Activated CD4-positive, CD25-positive, alpha-beta regulatory T cell treated with anti-CD3 and anti-CD28 coated beads, Interleukin-2, amount 50 U/mL, for 24 hours (primary cell): ENCODE data around the gene CLBA1.

Source experiments
- ATAC-seq, 2 donors: fragments of 150-1000 bp; cut with Tn5 transposase; one replicate each; pipeline ENCODE4 v1.10.0; 2021; ENCODE audit warnings: mild to moderate bottlenecking in 1 of 2, moderate library complexity in 1 of 2

Gene CLBA1

DNA sequence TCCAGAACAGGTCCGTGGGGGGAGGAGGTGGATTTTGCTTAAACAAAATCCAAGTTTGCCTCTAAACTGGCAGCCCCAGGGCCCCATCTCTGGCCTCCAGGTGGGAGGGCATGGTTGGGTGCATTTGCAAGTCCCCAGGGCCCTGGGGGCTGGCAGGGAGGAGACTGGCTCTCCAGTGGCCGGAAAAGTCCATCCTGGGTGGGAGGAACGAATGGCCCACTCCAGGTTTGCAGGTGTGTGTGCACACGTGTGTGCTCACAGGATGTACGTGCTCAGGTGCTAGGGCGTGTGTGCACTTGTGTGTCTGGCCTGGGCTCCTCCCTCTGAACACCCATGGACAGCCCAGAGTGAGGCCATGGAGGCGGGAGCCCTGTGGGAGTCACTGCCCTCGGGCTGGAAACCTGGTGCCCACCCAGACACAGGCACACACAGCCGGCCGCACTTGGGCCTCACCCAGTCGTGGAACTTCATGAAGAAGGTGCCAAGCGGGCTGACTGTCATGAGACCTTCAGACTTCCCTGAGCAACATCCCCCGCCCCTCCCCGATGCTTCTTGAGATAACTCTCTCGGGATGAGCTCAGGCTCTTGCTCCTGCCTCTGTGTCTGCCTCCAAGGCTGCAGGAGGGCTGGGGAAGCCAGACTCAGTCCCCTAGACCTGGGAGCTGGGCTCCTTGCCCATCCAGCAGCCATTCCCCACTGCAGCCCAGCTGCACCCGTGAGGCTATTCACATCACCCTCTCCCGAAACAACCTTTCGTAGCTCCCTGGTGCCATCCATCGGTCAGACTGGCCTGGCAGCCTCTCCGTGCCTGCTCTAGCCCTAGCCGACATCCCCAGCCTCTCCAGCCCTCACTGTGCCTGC lies 16.8 kb upstream of the CLBA1 start:
- ATAC-seq: no peak

DNA sequence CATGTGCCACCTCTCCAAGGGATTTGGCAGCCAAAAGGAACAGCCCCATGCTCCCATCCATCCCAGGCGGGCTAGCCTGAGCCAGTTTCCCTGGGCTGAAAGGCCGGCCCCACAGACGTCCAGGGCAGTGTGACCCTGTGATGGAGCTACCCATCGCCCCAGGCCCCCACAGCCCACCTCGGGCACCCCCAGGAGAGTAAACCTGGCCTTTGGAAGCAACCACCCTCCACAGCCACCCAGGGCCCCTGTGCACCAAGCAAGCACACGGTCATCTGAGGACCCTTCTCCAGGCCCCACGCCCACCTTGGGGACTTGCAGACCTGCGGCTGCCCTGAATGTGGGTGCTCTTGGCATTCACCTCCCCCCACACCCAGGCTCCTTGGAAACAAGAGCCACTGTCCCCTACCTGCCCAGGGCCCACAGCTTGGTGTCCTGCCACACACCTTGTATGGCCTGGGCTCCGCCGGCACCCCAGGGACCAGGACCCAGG lies 15.8 kb upstream of the CLBA1 start:
- ATAC-seq: no peak

DNA sequence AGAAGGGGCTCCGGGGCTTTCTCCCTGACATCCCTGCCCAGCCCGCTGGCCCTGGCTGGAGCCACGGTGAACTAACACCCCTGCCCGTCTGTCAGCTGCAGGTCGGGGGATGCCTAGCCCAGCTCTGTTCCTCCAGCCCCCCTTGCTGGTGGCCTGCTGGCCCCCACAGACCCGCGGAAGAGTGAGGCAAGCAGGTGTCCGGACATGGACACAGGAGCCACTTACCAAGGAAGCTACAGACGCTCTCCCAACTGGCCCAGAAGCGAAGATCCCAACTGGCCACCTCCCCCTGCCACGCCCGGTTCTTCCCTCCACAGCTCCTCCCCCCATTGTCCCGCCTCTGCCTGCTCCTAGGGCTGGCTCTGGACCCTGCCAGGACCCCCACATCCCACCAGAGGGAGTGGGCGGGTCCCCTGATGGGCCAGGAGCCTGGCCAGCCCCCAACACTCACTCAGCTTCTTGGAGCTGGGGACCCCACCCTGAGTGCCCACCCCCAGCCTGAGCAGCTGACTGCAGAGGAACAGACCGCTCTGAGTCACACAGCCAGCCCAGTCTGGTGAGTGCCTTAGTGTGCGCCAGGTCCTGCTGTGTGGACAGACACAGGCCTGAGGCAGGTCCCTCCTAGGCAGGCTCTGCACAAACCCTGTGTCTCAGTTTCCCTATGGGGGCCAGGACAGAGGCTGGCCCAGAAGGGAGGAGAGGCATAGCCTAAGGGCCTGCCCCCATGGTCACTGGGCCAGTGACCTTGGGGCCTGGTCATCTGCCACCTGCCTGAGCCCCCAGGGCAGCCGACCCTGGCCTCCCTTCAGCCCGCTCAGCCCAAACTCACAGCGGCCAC lies 15.1 kb upstream of the CLBA1 start:
- ATAC-seq: no peak

DNA sequence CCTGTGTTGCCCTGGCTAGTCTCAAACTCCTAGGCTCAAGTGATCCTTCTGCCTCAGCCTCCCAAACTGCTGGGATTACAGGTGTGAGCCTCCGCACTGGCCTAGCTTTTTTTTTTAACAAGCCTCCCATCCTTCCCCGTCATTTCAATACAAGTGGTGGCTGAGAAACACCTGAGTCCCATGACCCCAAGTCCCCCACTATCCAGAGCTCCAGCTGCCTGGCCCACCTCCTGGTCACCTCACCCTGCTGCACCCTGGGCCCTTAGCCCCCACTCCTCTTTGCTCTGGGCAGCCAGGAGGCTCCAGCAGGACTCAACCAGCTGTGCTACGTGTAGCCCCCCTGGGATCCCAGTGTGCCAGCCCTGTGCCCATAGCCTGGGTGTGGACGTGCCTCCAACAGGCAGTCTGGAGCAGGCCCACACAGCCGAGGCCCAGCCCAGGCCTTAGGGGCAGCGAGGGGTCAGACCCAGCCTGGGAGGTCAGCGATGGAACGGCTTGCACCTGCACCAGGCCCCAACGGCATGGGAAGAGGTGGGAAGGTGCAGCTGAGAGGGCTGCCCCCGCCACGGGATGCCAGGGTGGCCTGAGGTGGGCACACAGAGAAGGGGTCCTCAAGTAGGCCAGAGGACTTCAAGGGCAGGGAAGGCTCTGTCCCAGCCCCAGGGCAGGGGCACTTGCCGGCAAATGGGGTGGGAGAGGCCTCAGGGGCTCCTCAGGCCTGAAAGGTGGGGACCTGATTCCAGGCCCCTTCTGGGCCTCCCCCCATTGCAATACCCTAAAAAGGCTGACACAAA lies 13.9 kb upstream of the CLBA1 start:
- ATAC-seq: no peak

DNA sequence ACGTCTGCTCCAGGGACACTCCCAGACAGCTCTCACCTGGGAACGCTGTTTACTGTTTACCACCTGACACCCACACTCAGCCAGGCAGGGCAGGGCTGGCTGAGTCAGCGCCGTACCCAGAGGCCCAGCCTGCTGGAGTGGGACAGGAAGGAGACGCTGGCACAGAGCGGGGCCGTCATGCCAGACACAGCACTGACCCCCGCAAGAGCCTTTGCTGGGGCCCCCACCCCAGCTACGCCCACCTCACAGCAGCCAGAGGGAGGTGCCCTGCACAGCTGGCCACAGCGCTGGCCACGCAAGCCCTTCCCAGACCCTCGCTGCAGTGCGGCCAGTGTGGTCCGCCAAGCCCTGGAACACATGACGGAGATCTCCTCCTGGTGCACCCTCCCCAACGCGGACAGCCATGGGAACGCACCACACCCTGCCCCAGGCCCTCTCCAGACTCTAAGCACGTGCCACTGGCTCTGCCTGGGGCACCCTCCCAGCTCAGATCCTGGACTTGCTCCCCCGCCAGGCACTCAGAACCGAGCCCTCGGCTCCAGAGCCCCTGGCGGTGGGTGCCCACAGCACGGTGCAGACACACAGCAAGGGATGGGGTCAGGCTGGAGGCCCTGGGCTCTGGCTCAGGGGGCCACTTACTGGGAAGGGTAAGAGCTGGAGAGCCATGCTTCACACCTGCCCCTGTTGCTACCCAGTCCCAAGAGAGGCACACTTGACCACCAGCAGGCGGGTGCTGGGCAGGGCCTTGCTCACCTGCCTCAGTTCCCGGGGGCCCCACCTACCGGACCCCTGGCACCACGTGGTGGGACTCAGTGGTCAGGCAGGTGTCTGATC lies 13.1 kb upstream of the CLBA1 start:
- ATAC-seq: no peak

DNA sequence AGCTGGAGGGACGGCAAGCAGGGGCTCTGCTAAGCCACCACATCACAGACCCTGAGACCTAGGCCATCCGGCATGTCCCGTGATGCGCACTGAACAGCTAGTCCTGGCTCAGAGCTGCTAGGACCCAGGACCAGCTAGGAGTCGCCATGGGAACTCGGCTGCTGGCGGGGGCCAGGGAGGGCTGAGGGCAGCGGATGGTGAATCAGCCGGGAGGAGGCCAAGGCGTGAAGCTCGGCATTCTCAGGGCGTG lies 12.5 kb upstream of the CLBA1 start:
- ATAC-seq: no peak

DNA sequence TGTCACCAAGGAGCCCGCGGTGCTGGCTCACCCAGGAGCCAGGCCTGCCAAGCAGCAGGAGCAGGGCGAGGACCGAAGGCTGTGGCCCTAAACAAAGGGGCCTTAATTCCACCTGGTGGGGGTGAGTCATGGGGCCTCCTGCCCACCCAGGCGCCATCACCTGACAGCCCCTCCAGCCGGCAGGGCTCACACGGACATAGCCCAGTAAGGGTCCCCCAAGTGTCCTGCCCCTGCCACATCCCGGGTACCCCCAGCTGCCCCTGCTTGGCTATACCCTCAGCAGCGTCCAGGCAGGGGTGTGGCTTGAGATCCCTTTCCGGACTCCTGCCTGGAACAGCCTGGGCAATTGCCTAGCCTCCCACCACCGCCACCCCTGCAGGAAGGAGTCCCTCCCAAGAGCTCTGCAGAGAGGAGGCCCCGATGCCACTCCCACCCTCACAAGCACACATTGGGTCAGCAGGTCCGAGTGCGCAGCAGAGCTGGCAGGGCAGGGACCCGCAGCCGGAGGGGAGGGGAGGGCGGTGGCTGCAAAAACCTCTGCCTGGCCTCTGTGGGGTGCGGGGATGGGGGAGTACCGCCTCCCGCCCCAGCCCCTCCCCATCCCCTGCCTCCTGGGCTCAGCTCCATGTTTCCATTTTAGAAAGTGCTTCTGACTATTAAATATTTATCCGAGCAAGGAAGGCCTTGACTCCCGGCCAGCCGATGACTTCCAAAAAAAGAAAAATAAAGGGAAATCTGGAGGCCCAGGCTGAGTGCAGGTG lies 12.0 kb upstream of the CLBA1 start:
- no peak for ATAC-seq

DNA sequence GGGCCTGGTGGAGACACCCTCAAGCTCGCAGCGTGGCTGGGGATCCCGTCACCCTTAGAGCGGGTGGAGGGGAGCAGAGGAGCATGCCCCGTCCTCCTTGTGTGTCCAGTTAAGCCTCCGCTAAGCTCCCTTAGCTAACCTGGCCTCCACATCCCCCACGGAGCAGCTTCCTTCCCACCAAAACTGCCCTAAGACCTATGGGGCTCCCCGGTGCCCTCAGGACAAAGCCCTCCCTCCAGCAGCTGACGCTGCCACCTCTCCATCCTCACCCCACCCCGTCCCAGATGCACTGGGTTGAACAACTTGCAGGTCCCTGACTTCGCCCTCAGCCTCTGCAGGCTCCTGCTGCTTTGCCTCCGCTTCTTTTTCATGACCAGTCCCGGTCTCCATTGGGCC lies 11.4 kb upstream of the CLBA1 start:
- ATAC-seq: no peak

DNA sequence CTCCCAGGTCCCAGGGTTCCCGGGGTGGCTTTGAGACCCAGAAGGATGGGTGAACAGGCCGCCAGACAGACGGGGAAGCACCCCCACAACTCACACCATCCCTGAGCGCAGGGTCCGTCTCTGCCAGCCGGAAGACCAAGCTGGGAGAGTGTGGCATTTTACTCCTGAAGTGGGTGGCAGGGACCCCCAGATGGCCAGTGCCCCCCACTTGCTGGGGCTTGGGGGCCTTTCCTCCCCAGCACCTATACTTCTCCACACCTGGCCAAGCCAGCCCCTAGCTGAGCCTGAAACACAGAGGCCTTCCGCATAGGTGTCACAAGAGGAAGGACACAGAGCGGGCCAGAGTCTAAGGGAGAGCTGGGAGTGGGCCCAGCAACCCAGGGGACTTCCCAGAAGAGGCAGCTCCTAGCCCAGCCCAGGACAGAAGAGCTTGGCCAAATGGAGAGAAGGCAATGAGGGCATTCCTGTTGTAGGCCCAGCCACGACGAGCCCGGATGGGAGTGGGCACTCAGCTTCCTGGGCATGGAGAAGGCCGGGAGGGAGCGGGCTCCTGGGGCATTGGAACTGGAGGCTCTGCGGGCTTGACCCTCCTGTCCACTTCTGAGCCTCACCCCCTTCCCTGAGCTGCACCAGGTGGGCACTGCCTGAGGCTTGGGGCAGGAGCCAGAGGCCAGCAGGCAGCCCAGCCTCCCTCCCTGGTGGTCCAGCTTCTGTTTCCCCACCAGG lies 10.8 kb upstream of the CLBA1 start:
- ATAC-seq: no peak

DNA sequence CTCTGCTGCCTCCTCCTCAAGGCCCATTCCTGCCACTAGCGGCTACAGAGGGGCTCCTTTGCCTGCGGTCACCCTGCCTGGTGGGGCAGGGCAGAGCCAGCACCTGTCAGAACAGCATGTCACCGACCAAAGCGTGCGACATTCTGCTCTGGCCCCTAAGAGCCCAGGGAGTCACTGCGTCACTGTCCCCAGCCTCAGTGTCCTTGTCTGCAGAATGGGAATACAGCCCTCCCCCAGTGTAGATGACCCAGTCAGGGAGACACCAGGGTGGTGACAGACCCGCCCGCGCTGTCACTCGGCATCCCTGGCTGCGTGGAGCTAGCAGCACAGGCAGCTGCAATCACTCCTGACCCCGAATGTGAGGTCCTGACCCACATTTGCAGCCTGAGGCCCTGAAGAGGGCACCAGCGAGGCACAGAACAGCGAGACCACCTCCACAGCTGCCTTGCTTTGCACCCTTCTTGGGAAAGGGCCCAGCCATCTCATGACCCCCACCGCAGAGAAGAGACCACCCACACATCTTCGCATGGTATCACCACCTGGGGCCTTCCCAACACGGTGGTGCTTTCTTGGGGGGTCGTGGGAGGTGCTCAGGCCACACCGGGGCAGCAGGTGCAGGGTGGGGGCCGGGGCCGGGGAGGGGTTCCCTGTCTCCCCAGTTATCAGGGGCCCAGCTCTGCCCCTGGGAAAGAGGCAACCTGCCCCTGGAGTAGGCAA lies 9.9 kb upstream of the CLBA1 start:
- peak; percentile 2 to 7 for ATAC-seq

DNA sequence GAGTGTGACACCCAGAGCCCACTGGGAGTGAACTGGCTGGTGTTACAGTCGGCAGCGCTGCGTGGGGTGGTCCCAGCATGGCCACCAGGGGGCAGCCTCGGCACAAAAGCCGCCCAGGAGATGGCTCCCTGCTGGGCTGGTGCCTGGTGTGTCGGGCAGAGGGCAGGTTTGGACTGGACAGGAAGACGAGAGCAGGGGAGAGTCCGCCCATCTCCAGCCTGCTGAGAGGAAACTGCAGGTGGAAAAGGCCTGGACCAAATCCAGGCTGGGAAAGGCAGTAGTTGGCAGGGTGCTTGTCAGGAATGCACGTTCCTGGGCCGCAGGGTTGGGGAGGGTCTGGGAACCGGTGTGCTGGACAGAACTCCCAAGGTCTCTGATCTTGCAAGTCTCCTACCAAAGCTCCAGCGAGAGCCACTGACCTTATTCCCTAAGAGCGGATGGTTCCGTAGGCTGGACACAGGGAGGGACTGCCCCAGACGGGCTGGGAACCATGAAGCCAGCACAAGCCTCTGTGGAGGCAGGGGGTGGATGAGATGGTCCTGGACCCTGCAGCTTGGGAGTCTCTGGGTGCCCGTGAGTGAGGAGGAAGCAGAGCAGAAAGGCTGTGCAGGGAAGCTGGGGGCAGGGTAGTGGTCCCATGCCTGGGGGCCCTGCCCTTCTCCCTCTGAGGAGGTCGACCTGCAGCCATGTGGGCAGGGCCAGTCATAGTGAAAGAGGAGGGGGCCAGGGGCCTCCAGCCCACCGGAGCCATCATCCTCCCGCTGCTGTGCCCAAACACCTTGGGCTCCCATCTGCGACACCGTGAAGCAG lies 9.2 kb upstream of the CLBA1 start:
- ATAC-seq: peak; percentile 85 to 87

DNA sequence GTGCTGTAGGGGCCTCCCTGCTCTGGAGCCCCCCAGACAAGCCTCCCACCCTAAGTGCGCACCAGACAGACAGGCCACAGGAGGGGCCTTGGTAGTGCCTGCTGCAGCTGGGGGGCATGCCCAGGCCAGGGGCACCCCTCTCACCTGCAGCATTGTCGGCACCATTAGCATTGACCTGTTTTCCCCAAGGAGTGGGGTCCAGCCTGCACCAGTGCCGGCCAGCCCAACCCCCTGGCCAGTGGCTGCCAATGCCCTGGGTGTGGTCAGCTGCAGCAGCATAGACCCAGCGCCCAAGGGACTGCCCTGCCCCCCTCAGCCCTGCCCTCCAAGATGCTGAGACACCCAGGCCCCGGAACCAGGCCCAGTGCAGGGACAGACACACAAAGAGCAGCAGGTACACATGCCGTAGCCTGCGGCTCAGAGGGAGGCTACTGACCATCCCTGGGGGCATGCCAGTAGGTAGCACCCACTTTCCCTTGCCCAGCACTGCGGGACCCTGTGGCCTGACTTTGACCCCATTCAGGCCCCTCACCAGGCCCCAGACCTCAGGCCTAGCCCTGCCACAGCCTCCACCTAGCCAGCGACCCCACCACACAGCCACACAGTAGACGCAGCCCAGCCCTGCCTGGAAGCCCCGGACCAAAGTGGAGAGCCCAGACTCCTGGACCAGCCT lies 8.4 kb upstream of the CLBA1 start:
- no peak for ATAC-seq

DNA sequence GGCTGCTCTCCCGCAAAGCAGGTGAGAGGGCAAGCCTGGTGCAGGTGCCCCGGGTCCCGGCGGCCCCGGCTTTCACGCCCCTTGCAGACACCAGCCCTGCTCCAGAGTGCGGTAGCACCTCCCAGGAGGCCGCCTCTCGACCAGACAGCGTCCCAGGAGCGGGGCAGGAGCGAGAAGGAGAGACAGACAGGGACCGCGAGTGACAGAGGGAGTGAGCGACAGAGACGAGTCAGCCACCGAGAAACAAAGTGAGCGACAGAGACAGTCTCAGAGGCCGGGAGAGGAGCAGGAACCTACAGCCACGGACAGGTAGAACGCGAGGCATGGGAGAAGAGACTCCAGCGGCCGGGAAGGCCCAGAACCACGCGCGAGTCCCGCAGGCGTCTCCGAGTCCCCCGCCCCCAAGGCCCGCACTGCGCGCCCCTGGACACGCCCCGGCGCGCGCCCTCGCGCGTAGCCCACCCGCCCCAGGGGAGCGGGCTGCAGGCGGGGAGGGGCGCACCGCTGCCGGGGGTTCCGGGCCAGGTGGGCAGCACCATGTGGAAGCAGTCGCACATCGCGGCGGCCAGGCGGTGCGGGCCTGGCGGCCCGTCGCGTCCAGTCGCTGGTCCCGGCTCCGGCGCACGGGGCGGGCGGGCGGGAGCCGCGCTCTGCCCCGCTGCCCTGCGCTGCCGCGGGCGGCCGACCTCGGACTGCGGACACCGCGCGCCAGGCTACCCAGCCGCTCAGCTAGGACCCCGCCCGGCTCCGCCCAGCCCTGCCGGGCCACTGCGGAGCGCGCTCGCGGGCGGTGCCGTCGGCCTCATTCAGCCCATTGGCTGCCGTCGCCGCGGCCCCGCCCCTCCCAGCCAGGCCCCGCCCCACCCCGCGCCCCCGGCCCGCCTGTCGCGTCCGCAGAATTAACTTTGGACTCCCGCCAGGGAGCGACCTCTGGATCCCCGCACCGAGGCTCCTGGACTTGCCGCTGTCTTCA lies 7.6 kb upstream of the CLBA1 start, which contains the start of gene AHNAK2:
Gene AHNAK2, minus strand, starts transcription at position 694 of the 973 bp plus-strand sequence. Its CDS starts 137 bp downstream, at position 557.
- ATAC-seq: peak; percentile 68 to 74

DNA sequence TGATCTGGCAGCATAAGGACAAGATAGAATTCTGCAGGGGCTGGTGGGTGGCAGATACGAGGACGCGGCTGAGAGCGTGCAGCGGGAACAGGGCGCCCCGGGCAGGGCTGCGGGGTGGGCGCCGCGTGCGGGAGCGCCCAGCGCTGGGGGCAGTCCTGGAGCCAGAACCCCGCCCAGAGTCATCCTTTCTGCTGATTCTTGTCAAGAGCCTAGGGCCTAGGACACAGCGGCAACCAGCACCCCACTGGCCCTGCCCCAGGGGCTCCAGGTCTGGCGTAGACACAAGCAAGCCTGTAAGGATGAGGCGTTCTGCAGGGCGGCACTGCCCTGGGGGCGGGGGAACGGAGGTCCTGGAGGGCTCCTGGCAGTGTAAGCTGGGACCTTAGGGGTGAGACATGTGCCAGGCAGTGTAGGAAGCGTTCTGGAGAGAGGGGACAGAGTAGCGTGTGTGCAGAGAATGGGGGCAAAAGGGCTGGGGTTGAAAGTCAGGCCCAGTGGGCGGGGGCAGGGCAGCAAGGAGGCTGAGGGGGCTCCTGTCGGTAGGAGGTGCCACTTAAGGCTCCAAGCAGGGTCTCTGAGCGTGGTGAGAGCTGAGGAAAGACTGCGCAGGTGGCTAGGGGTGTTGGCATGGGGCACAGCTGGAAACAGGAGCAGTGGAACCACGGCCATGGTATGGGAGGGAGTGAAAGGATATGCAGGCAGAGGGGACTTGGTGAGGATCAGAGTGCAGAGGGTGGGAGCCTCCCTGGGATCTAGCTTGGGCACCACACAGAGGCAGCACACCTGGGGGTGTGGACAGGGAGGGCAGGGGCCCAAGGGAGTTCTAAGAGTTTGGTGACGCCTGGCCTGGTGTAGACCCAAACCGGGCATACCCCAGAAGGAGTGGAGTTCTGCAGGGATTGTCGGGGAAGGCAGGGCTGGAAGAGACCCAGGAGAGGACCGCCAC lies 6.6 kb upstream of the CLBA1 start:
- no peak for ATAC-seq

DNA sequence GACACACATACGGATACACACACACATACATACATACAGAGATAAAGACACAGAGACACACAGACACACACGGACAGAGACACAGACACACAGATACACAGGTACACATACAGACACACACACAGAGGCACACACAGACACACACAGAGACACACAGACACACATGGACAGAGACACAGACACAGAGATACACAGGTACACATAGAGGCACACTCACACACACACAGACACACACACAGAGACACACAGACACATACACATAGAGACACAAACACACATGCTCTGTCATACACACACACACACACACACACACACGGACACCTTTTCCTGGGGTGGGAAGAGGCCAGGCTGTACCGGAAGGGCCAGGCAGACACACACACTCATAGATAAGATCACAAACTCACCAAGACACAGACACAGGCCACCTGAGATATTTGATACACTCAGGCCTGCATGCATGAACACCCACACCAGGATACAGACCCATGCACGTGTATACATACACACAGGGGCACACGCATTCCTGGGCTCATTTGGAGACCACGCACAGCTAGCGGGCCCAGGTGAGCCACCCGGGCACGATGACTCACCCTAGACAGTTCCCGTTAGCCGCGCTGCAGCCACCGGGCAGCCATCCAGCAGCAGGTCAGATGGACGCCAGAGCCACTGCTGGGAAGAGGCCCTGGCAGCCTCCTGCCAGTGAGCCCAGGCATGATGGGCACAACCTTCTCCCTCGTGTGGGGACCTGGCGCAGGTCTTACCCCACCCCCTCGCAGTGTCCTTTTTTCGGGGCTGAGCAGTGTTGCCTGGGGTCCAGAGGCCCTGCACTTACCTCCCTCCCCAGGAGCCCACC lies 5.6 kb upstream of the CLBA1 start:
- ATAC-seq: no peak
